Omental fat pad (tissue), 4 donors: ENCODE data around the gene TMEM212. TPM values are rescaled to one million over a fixed set of nuclear protein-coding genes. Genes with fewer than 3 reads are reported as not detected.

Source experiments
- ATAC-seq: fragments of 150-250 bp; one replicate; pipeline ENCODE4 v1.9.1; 2016; ENCODE audit warnings: mild to moderate bottlenecking, moderate library complexity; ENCODE audit not compliant: low FRiP score
- DNase-seq: peaks from one replicate; pipeline ENCODE4 v3.0.0-alpha.2; 2019; ENCODE audit warnings: low spot score
- total RNA-seq, 4 donors: library from RNA; depleted of rRNA; stranded (reverse); fragments of >200 nt; gene quantifications; one replicate each; pipeline ENCODE4 v1.1.0, GENCODE V29; 2016
- TF ChIP-seq, protein P1 (sequence below), 3 donors: fragments of 450-650 bp; IDR thresholded peaks; one replicate each; pipeline ENCODE4 v1.5.1; 2016 to 2017; ENCODE audit warnings: antibody characterized with exemption in 3 of 3, mild to moderate bottlenecking in 3 of 3, moderate library complexity in 2 of 3

TMEM212 gene
- total RNA-seq, 4 donors from 2014 or later: not detected

DNA sequence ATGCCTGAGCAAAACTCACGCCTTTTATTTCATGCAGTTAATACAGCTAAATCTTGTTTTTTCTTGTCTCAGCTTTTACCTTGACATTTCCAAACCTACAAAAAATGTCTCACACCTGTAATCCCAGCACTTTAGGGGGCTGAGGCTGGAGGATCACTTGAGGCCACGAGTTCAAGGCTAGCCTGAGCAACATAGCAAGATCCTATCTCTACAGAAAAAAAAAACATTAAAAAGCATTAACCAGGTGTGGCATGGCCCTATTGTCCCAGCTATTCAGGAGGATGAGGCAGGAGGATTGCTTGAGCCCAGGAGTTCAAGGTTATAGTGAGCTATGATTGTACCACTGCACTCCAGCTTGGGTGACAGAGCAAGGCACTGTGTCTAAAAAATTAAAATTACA lies 3.9 kb upstream of the TMEM212 start:
- TF ChIP-seq, protein P1, sequence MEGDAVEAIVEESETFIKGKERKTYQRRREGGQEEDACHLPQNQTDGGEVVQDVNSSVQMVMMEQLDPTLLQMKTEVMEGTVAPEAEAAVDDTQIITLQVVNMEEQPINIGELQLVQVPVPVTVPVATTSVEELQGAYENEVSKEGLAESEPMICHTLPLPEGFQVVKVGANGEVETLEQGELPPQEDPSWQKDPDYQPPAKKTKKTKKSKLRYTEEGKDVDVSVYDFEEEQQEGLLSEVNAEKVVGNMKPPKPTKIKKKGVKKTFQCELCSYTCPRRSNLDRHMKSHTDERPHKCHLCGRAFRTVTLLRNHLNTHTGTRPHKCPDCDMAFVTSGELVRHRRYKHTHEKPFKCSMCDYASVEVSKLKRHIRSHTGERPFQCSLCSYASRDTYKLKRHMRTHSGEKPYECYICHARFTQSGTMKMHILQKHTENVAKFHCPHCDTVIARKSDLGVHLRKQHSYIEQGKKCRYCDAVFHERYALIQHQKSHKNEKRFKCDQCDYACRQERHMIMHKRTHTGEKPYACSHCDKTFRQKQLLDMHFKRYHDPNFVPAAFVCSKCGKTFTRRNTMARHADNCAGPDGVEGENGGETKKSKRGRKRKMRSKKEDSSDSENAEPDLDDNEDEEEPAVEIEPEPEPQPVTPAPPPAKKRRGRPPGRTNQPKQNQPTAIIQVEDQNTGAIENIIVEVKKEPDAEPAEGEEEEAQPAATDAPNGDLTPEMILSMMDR (IDR thresholded peaks at IDR 0.05): no peak
- ATAC-seq (no peak), DNase-seq (no peak)

DNA sequence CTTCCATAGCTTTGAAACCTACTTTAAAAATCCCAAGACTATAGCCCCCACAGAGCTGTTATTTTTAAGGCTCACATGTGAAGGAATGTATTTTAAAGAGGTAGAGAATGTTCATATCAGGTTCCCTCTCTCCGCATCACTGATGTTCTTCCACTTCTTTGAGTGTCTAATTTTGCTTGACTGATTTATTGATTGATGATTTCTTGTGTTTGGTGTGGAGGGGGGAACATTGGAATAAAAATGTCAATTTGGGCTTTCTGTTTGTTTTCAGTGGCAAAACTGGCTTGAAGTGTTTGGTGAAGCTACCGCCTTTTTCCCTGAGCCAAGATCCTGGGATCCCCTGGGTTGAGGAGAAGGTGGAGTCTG lies 2.7 kb upstream of the TMEM212 start:
- TF ChIP-seq, protein P1 (IDR thresholded peaks at IDR 0.05): no peak
- DNase-seq (no peak), ATAC-seq (no peak)

DNA sequence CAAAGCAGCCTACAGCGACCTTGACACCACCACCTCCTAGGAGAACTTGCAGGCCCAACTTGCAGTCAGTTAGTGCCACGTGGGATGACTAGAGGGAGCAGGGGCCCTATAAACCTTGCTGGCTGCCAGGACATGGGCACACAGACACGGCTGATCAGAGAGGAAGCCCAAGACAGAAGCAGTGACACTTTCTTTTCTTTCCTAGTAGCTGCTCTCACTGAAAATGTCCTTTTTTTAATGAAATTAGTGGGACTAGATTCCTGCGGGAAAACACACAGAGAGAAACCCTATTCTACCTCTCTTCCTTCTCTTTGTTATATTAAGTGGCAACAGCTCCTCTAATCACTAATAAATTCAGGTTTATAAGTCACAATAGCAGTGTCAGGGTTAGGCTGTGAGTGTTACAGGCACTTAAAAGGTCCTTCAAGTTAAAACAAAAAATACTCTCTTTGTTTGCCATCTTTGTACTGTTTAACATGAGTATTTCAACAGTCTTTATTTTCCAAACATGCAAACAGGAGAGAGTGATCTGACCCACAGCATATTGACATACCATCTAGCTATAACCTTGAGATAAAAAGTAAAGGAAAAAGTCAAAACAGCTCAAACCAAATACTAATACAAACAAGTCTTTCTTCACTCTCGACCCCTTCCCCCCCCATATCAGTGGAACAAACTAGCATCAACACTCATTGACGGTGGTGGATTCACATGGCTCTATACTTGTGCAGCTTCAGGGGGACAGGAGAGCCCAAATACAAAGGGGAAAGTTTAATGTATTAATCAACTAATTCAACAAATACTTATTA lies 2.1 kb upstream of the TMEM212 start:
- TF ChIP-seq, protein P1 (IDR thresholded peaks at IDR 0.05): no peak
- no peak for ATAC-seq
- no peak for DNase-seq

DNA sequence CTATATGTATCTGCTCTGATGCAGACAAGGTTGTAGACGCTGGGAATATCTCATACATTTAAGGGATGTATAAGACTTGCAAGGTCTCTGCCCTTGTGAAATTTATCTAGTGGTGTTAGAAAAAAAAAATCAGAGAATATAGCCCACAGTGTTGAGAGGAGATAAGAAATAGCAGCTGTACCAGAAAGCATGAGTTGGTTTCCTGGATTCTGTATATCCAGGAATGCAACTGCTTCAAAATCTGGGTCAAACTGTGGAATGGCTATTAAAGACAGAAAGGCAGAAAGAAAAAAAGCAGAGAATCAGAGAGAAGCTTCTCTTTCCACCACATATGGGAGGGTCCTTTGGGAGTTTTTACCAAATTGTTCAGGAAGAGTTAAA lies 1.5 kb upstream of the TMEM212 start:
- TF ChIP-seq, protein P1 (IDR thresholded peaks at IDR 0.05): no peak
- DNase-seq (no peak), ATAC-seq (no peak)

DNA sequence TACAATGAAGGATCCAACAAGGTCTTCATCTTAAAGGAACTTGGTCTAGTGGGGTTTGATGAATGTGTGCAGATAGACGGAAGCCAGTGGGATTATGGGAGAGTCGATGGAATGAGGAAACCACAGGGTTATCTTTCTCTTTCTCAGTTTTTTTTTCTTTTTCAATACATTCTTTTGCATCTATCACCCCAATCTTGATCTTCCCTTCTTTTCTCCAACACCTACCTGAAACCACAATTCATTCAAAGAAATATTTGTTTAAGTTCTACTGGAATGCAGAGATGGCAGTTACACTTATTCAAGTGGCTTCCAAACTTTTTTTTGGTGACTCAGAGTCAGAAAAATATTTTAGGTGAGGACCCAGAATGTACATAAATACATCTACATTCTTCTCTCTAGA lies 1.7 kb downstream of the TMEM212 start:
- ATAC-seq (no peak), DNase-seq (no peak)
- TF ChIP-seq, protein P1 (IDR thresholded peaks at IDR 0.05): no peak

DNA sequence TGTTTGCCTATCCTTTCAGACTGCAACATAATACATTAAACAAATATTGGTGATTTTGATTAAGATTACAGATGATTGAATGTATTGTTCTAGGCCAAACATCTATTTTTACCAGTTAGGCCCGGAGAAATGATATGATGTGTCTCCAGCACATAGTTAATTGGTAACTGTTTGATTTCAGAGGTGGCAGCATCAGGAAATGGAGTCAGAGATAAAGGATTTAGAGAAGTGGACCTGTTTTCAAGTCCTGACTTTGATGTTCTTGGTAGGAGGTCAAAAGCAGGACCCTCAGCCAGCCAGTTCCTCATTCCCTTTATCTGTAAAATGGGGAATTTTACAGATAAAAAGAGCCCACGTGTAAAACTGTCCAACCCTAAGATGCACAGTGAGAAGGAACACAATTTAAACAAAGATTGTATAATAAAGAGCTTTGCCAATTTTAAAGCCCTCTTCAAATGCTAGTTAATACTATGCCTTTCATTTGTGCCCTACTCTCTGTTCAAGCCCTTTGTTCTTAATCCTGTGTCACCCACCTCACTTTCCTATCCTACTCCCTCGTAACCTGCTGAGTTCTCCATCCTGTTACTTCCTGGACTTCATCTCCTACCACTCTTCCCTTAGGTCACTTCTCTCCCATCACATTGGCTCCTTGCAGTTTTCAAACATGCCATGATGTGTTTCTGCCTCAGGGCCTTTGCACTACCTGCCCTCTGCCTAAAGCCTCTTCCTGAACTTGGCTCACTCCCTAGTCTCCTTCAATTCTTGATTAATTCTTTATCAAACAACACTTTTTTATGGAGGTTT lies 2.5 kb downstream of the TMEM212 start:
- no peak for ATAC-seq
- TF ChIP-seq, protein P1 (IDR thresholded peaks at IDR 0.05): no peak
- DNase-seq: no peak
